HG03442 (cell line): ENCODE measurements around the gene KCNMA1.

Source experiments
- ATAC-seq: cut with Tn5 transposase; IDR thresholded peaks from one replicate; pipeline ENCODE4 v1.9.1; 2021; ENCODE audit warnings: mild to moderate bottlenecking, moderate library complexity; ENCODE audit not compliant: unreplicated experiment

Gene KCNMA1

GRCh38 chr10:76892766-76893479, 744.7 kb downstream of the KCNMA1 start:
- ATAC-seq: no peak

- peak; percentile 56 for ATAC-seq
Observed at GRCh38 chr10:76887223-76888010, 750.2 kb downstream of the KCNMA1 start.

GRCh38 chr10:76885816-76886215, 751.8 kb downstream of the KCNMA1 start:
- ATAC-seq: no peak

- no peak for ATAC-seq
Observed at GRCh38 chr10:76884673-76885275, 752.8 kb downstream of the KCNMA1 start.

- no peak for ATAC-seq
Observed at GRCh38 chr10:76883596-76883995, 754.0 kb downstream of the KCNMA1 start.

- no peak for ATAC-seq
Observed at GRCh38 chr10:76882796-76883195, 754.8 kb downstream of the KCNMA1 start.

GRCh38 chr10:76882245-76882644, 755.4 kb downstream of the KCNMA1 start:
- peak; percentile 47 for ATAC-seq

- peak; percentile 91 for ATAC-seq
Observed at GRCh38 chr10:76881477-76882220, 756.0 kb downstream of the KCNMA1 start.

GRCh38 chr10:76880931-76881330, 756.7 kb downstream of the KCNMA1 start:
- ATAC-seq: no peak

- ATAC-seq: no peak
Observed at GRCh38 chr10:76879116-76879913, 758.3 kb downstream of the KCNMA1 start.

- ATAC-seq: no peak
Observed at GRCh38 chr10:76878514-76878913, 759.1 kb downstream of the KCNMA1 start.

- no peak for ATAC-seq
Observed at GRCh38 chr10:76874896-76875295, 762.7 kb downstream of the KCNMA1 start.

- no peak for ATAC-seq
Observed at GRCh38 chr10:76874176-76874575, 763.4 kb downstream of the KCNMA1 start.

- no peak for ATAC-seq
Observed at GRCh38 chr10:76871697-76872295, 765.8 kb downstream of the KCNMA1 start.

- ATAC-seq: no peak
Observed at GRCh38 chr10:76869931-76870330, 767.7 kb downstream of the KCNMA1 start.

GRCh38 chr10:76868098-76868977, 769.3 kb downstream of the KCNMA1 start:
- no peak for ATAC-seq

- no peak for ATAC-seq
Observed at GRCh38 chr10:76866841-76867586, 770.6 kb downstream of the KCNMA1 start.

- ATAC-seq: no peak
Observed at GRCh38 chr10:76864922-76865321, 772.7 kb downstream of the KCNMA1 start.
